NK-92 treated with Interleukin-12 subunit alpha and Interleukin-12 subunit beta, amount 100 ng/mL, for 24 hours (cell line): ENCODE data around the gene LRIT1.

Source experiments
- DNase-seq: peaks from one replicate; lab custom pipeline; 2025; lab: John Stamatoyannopoulos, UW

The LRIT1 gene

GRCh38 chr10:84254552-84255478 lies 13.5 kb upstream of the LRIT1 start:
- no peak for DNase-seq

GRCh38 chr10:84248794-84249193 lies 7.4 kb upstream of the LRIT1 start:
- no peak for DNase-seq

- no peak for DNase-seq
Measured at GRCh38 chr10:84247496-84247895, 6.2 kb upstream of the LRIT1 start.

- DNase-seq, result no peak
Measured at GRCh38 chr10:84244651-84245270, 3.4 kb upstream of the LRIT1 start, which contains the start of gene RGR. TSS of gene RGR (plus strand) at chr10:84245053. CDS start at chr10:84245091, 38 bp downstream.

- DNase-seq, result no peak
Measured at GRCh38 chr10:84243759-84244158, 2.4 kb upstream of the LRIT1 start.

GRCh38 chr10:84238909-84239308 lies 2.4 kb downstream of the LRIT1 start:
- no peak for DNase-seq

GRCh38 chr10:84237199-84238051 lies 3.9 kb downstream of the LRIT1 start:
- no peak for DNase-seq

- no peak for DNase-seq
Measured at GRCh38 chr10:84236807-84237198, 4.5 kb downstream of the LRIT1 start.

GRCh38 chr10:84235096-84235495 lies 6.2 kb downstream of the LRIT1 start:
- DNase-seq, result no peak

- DNase-seq, result no peak
Measured at GRCh38 chr10:84234479-84234878, 6.9 kb downstream of the LRIT1 start.

GRCh38 chr10:84233940-84234339 lies 7.4 kb downstream of the LRIT1 start:
- DNase-seq, result no peak

GRCh38 chr10:84232376-84232775 lies 9.0 kb downstream of the LRIT1 start:
- no peak for DNase-seq

GRCh38 chr10:84230359-84230758 lies 11.0 kb downstream of the LRIT1 start:
- no peak for DNase-seq

GRCh38 chr10:84227810-84228209 lies 13.5 kb downstream of the LRIT1 start:
- no peak for DNase-seq

- no peak for DNase-seq
Measured at GRCh38 chr10:84226616-84227015, 14.7 kb downstream of the LRIT1 start.

- no peak for DNase-seq
Measured at GRCh38 chr10:84225427-84226173, 15.7 kb downstream of the LRIT1 start, which contains the start of gene LRIT2. TSS of gene LRIT2 (minus strand) at chr10:84225544. CDS start at chr10:84225520, 24 bp downstream.

GRCh38 chr10:84224411-84225028 lies 16.8 kb downstream of the LRIT1 start:
- no peak for DNase-seq

- DNase-seq, result no peak
Measured at GRCh38 chr10:84221916-84222315, 19.4 kb downstream of the LRIT1 start.

- DNase-seq, result no peak
Measured at GRCh38 chr10:84217746-84218145, 23.6 kb downstream of the LRIT1 start.

- DNase-seq, result no peak
Measured at GRCh38 chr10:84216834-84217233, 24.5 kb downstream of the LRIT1 start.

GRCh38 chr10:84214612-84215235 lies 26.6 kb downstream of the LRIT1 start:
- peak; percentile 11 for DNase-seq
